ENCODE measurements around the gene RHOF. TPM values are rescaled to one million over a fixed set of nuclear protein-coding genes. Genes with fewer than 3 reads are reported as not detected.
A peak's percentile ranks its signal among the peaks of the same experiment; 100 is the strongest.

Gene RHOF
- total and polyA plus RNA-seq, 2 of the 13 experiments (the other 11 are each of a cell fraction or from before 2014, with no cell fraction given): 14.6 to 32.2 TPM

DNA sequence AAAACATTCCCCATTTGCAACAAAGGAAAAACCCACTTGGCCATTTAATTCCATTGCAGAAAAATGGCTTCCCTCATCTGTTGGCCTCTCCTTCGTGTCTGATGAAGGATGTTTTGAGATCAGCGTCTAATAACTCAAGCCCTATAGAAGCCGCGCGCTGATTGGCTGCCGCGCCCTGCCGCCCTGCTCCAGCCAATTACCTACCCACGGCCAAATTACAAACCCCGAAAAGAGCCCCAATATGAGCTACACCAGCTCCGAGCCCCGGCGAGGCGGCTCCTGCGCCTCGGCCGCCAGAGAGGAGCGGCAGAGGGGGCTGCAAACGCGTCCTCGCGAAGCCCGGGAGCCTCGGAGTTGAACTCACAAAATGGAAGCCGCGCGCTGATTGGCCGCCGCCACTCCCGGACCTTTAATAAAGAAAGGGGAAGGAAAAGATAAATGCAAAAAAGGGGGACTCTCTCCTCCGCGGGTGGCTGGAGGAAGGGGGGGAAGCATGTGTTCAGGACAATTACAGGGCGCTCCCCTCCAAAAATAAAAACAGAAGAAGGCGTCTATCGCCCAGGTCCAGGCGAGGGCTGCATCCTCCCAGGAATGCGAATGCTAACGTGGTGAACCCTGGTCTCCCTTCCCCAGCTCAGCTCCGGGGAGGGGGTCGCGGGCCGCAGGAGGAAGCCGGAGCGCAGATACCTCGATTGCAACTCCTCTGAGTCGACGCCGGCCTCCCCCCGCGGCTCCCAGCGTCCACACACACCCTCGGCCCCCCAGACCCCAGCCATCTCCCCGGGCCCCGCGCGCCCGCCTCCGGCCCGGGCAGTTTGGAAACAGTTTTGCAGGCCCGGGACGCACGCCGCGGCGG lies 9.6 kb upstream of the RHOF start (continued):
- TF ChIP-seq ZNF703 (CRISPR knock-in tag; IDR thresholded peaks at IDR 0.05; ENCODE audit: borderline replicate concordance) (no peak), KDM4B (CRISPR knock-in tag; IDR thresholded peaks at IDR 0.05) (no peak), CREB1 (IDR thresholded peaks at IDR 0.05) (no peak), CREB1 (CRISPR knock-in tag; IDR thresholded peaks at IDR 0.05) (no peak), ZNF263 (CRISPR knock-in tag; IDR thresholded peaks at IDR 0.05) (no peak; the same call in 1 of the 2 replicates), SRSF4 (IDR thresholded peaks at IDR 0.05; ENCODE audit: low read depth, low read length, poor library complexity, severe bottlenecking) (no peak), PAXIP1 (CRISPR knock-in tag; conservative IDR thresholded peaks at IDR 0.05) (0 out of 2 replicates have a peak, but pooled peaks have one; percentile 32), ZXDC (CRISPR knock-in tag; IDR thresholded peaks at IDR 0.05) (0 out of 2 replicates have a peak, but pooled peaks have one; percentile 18), ZNF567 (CRISPR knock-in tag; IDR thresholded peaks at IDR 0.05; ENCODE audit: borderline replicate concordance) (0 out of 2 replicates have a peak, but pooled peaks have one; percentile 49), ZKSCAN8 (CRISPR knock-in tag; IDR thresholded peaks at IDR 0.05; ENCODE audit: borderline replicate concordance) (0 out of 2 replicates have a peak, but pooled peaks have one; percentile 47), AGO2 (optimal IDR thresholded peaks at IDR 0.05; ENCODE audit: low read depth, low read length) (peak; percentile 8), ELF3 (CRISPR knock-in tag; IDR thresholded peaks at IDR 0.05) (peak; percentile 20; the same call in 1 of the 2 replicates), ESRRA (CRISPR knock-in tag; IDR thresholded peaks at IDR 0.05; ENCODE audit: low read depth) (no peak), TSC22D2 (CRISPR knock-in tag; IDR thresholded peaks at IDR 0.05; ENCODE audit: borderline replicate concordance) (no peak), GATAD2A (CRISPR knock-in tag; IDR thresholded peaks at IDR 0.05) (peak; percentile 40), ZNF292 (CRISPR knock-in tag; IDR thresholded peaks at IDR 0.05; ENCODE audit: borderline replicate concordance, low read depth) (no peak), KDM5B (CRISPR knock-in tag; IDR thresholded peaks at IDR 0.05; ENCODE audit: borderline replicate concordance) (peak; percentile 56; the same call in 1 of the 2 replicates), ZFAT (CRISPR knock-in tag; conservative IDR thresholded peaks at IDR 0.05) (no peak), ZNF780A (CRISPR knock-in tag; IDR thresholded peaks at IDR 0.05) (no peak)
- TF ChIP-seq, protein P1, sequence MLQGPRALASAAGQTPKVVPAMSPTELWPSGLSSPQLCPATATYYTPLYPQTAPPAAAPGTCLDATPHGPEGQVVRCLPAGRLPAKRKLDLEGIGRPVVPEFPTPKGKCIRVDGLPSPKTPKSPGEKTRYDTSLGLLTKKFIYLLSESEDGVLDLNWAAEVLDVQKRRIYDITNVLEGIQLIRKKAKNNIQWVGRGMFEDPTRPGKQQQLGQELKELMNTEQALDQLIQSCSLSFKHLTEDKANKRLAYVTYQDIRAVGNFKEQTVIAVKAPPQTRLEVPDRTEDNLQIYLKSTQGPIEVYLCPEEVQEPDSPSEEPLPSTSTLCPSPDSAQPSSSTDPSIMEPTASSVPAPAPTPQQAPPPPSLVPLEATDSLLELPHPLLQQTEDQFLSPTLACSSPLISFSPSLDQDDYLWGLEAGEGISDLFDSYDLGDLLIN (CRISPR knock-in tag; IDR thresholded peaks at IDR 0.05; ENCODE audit: borderline replicate concordance): no peak
- TF ChIP-seq, protein P2, sequence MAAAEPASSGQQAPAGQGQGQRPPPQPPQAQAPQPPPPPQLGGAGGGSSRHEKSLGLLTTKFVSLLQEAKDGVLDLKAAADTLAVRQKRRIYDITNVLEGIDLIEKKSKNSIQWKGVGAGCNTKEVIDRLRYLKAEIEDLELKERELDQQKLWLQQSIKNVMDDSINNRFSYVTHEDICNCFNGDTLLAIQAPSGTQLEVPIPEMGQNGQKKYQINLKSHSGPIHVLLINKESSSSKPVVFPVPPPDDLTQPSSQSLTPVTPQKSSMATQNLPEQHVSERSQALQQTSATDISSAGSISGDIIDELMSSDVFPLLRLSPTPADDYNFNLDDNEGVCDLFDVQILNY (CRISPR knock-in tag; conservative IDR thresholded peaks at IDR 0.05): peak; percentile 13; the same call in 1 of the 2 replicates

Data from HepG2 (cell line).